Measurements from ENCODE around the gene TRIM56. TPM values are rescaled to one million over a fixed set of nuclear protein-coding genes. Genes with fewer than 3 reads are reported as not detected.
A peak's percentile ranks its signal among the peaks of the same experiment; 100 is the strongest.

Gene TRIM56
- total and polyA plus RNA-seq, 2 of the 13 experiments (the other 11 are each of a cell fraction or from before 2014, with no cell fraction given), result 3.2 to 7.1 TPM

GRCh38 chr7:101125989-101126650 is 40.8 kb downstream of the TRIM56 start (continued):
- TF ChIP-seq, protein P1, sequence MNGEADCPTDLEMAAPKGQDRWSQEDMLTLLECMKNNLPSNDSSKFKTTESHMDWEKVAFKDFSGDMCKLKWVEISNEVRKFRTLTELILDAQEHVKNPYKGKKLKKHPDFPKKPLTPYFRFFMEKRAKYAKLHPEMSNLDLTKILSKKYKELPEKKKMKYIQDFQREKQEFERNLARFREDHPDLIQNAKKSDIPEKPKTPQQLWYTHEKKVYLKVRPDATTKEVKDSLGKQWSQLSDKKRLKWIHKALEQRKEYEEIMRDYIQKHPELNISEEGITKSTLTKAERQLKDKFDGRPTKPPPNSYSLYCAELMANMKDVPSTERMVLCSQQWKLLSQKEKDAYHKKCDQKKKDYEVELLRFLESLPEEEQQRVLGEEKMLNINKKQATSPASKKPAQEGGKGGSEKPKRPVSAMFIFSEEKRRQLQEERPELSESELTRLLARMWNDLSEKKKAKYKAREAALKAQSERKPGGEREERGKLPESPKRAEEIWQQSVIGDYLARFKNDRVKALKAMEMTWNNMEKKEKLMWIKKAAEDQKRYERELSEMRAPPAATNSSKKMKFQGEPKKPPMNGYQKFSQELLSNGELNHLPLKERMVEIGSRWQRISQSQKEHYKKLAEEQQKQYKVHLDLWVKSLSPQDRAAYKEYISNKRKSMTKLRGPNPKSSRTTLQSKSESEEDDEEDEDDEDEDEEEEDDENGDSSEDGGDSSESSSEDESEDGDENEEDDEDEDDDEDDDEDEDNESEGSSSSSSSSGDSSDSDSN (CRISPR knock-in tag; IDR thresholded peaks at IDR 0.05), result no peak; the same call in 1 of the 2 replicates
- TF ChIP-seq KAT2B (IDR thresholded peaks at IDR 0.05; ENCODE audit: borderline replicate concordance, low read depth, low read length), result no peak
- TF ChIP-seq, protein P2, sequence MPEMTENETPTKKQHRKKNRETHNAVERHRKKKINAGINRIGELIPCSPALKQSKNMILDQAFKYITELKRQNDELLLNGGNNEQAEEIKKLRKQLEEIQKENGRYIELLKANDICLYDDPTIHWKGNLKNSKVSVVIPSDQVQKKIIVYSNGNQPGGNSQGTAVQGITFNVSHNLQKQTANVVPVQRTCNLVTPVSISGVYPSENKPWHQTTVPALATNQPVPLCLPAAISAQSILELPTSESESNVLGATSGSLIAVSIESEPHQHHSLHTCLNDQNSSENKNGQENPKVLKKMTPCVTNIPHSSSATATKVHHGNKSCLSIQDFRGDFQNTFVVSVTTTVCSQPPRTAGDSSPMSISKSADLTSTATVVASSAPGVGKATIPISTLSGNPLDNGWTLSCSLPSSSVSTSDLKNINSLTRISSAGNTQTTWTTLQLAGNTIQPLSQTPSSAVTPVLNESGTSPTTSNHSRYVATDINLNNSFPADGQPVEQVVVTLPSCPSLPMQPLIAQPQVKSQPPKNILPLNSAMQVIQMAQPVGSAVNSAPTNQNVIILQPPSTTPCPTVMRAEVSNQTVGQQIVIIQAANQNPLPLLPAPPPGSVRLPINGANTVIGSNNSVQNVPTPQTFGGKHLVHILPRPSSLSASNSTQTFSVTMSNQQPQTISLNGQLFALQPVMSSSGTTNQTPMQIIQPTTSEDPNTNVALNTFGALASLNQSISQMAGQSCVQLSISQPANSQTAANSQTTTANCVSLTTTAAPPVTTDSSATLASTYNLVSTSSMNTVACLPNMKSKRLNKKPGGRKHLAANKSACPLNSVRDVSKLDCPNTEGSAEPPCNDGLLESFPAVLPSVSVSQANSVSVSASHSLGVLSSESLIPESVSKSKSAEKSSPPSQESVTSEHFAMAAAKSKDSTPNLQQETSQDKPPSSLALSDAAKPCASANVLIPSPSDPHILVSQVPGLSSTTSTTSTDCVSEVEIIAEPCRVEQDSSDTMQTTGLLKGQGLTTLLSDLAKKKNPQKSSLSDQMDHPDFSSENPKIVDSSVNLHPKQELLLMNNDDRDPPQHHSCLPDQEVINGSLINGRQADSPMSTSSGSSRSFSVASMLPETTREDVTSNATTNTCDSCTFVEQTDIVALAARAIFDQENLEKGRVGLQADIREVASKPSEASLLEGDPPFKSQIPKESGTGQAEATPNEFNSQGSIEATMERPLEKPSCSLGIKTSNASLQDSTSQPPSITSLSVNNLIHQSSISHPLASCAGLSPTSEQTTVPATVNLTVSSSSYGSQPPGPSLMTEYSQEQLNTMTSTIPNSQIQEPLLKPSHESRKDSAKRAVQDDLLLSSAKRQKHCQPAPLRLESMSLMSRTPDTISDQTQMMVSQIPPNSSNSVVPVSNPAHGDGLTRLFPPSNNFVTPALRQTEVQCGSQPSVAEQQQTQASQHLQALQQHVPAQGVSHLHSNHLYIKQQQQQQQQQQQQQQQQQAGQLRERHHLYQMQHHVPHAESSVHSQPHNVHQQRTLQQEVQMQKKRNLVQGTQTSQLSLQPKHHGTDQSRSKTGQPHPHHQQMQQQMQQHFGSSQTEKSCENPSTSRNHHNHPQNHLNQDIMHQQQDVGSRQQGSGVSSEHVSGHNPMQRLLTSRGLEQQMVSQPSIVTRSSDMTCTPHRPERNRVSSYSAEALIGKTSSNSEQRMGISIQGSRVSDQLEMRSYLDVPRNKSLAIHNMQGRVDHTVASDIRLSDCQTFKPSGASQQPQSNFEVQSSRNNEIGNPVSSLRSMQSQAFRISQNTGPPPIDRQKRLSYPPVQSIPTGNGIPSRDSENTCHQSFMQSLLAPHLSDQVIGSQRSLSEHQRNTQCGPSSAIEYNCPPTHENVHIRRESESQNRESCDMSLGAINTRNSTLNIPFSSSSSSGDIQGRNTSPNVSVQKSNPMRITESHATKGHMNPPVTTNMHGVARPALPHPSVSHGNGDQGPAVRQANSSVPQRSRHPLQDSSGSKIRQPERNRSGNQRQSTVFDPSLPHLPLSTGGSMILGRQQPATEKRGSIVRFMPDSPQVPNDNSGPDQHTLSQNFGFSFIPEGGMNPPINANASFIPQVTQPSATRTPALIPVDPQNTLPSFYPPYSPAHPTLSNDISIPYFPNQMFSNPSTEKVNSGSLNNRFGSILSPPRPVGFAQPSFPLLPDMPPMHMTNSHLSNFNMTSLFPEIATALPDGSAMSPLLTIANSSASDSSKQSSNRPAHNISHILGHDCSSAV (CRISPR knock-in tag; IDR thresholded peaks at IDR 0.05; ENCODE audit: borderline replicate concordance), result no peak
- no peak for TF ChIP-seq ZNF740 (CRISPR knock-in tag; IDR thresholded peaks at IDR 0.05)
- no peak for TF ChIP-seq GABPA (IDR thresholded peaks at IDR 0.05; ENCODE audit: low read depth, low read length)
- no peak for TF ChIP-seq GABPA (CRISPR knock-in tag; IDR thresholded peaks at IDR 0.05; ENCODE audit: low read depth)
- TF ChIP-seq ZNF678 (CRISPR knock-in tag; IDR thresholded peaks at IDR 0.05), result no peak
- TF ChIP-seq FLYWCH1 (CRISPR knock-in tag; IDR thresholded peaks at IDR 0.05), result 0 out of 2 replicates have a peak, but pooled peaks have one; percentile 47
- TF ChIP-seq ZMYM2 (CRISPR knock-in tag; IDR thresholded peaks at IDR 0.05), result peak; percentile 19
- TF ChIP-seq ZNF281 (CRISPR knock-in tag; IDR thresholded peaks at IDR 0.05; ENCODE audit: borderline replicate concordance), result peak; percentile 56; the same call in 1 of the 2 replicates
- TF ChIP-seq, protein P3, sequence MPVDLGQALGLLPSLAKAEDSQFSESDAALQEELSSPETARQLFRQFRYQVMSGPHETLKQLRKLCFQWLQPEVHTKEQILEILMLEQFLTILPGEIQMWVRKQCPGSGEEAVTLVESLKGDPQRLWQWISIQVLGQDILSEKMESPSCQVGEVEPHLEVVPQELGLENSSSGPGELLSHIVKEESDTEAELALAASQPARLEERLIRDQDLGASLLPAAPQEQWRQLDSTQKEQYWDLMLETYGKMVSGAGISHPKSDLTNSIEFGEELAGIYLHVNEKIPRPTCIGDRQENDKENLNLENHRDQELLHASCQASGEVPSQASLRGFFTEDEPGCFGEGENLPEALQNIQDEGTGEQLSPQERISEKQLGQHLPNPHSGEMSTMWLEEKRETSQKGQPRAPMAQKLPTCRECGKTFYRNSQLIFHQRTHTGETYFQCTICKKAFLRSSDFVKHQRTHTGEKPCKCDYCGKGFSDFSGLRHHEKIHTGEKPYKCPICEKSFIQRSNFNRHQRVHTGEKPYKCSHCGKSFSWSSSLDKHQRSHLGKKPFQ (CRISPR knock-in tag; IDR thresholded peaks at IDR 0.05; ENCODE audit: insufficient replicate concordance), result no peak
- no peak for TF ChIP-seq NONO (IDR thresholded peaks at IDR 0.05)
- no peak for TF ChIP-seq NONO (CRISPR knock-in tag; conservative IDR thresholded peaks at IDR 0.05)
- peak; percentile 57 for TF ChIP-seq KLF6 (CRISPR knock-in tag; IDR thresholded peaks at IDR 0.05)
